Body of pancreas (tissue), 4 donors: ENCODE results near the gene TFCP2L1.

ENCODE experiments used
- CTCF ChIP-seq, 7 experiments: fragments of 450-650 bp in 4 of 7; fragments of 200-600 bp in 3 of 7; sonication (generic) in 3 of 7; IDR thresholded peaks; one replicate each; pipeline ENCODE4 v1.5.1; 2016 to 2019; ENCODE audit warnings: antibody characterized with exemption in 7 of 7
- POLR2A ChIP-seq, 3 donors: fragments of 450-650 bp; IDR thresholded peaks; one replicate each; pipeline ENCODE4 v1.6.1; 2016; ENCODE audit warnings: antibody characterized with exemption in 3 of 3, mild to moderate bottlenecking in 2 of 3

- TF ChIP-seq CTCF (IDR thresholded peaks at IDR 0.05) (no peak), POLR2A (IDR thresholded peaks at IDR 0.05) (no peak)
These were observed 65.1 kb downstream of the TFCP2L1 start for GRCh38 chr2:121219866-121220265.
